NCI-H1694 (cell line): Measurements from ENCODE around the gene FLOT1.
A peak's percentile ranks its signal among the peaks of the same experiment; 100 is the strongest.

ENCODE experiments used
- DNase-seq: peaks from one replicate; lab custom pipeline; 2025; lab: John Stamatoyannopoulos, UW

The FLOT1 gene, protein sequence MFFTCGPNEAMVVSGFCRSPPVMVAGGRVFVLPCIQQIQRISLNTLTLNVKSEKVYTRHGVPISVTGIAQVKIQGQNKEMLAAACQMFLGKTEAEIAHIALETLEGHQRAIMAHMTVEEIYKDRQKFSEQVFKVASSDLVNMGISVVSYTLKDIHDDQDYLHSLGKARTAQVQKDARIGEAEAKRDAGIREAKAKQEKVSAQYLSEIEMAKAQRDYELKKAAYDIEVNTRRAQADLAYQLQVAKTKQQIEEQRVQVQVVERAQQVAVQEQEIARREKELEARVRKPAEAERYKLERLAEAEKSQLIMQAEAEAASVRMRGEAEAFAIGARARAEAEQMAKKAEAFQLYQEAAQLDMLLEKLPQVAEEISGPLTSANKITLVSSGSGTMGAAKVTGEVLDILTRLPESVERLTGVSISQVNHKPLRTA

DNA sequence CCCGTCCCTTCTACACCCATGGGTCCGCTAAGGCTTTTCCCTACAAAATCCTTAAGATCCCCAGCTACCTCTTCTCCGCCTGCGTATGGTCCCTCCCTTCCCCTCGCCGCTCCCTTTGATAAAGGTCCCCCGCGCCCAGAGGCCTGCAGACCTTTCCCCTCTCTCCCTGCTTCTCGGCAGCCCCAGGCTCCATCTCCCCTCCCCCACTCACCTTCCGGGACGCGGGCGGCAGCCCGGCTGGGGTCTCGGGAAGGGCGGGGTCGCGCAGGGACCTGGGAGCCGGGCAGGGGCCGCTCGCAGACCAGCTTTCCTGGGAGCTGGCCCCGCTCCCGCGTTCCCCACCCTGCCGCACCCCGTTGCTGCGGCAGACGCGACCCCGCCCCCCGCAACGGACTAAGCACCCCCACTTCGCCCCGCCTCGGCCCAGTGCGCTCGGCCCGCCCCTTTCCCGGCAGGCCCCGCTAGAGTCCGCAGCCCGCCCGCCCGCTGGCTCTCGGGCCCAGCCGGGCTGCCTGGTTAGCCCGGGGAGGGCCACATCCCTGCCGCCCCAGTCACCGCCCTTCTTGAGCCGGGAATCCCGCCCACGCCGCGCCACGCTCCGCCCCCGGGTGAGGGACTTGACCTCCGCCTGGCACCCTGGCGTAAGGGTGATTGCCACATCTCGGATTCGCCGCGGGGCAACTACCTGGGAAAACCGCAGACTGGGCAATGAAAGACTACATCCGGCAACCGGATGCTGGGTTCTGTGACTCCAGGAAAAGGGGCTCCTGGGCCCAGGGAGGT, at the start of gene FLOT1:
TSS of gene FLOT1 (minus strand) at position 372 of the 783 bp plus-strand sequence. CDS start 498 bp downstream, outside the sequence.
- peak; percentile 39 for DNase-seq

DNA sequence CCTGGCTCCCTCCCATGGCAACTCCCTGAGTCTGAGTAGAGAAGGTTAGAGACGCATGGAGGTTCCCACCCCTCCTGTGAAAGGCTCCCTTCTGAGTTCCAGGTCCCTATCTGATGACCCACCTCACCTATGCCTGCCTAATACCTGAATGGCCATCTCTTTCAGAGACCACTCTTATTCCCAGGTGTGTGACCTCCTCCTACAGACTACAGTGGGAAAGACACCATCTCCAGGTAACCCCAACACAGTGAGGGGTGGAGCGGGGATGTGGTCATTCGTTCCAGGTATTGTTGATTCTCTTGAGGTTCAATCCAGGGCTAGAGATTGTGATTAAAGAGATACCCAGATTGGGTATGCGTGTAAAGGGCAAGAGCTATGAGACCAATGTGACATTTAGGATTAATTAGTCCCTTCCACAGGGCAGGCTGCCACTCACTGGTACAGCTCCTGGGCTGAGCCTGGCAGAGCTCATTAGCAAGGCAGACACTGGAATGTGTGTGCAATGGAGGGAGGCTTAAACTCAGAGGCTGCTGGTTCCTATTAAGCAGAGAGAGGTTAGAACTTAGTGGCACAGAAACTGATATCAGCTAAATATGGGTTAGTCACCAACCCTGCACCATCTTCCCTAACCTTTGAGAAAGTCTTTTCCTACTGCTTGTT, 48.4 kb upstream of the FLOT1 start:
- no peak for DNase-seq

GRCh38 chr6:30789606-30790005, 47.1 kb upstream of the FLOT1 start:
- no peak for DNase-seq

DNA sequence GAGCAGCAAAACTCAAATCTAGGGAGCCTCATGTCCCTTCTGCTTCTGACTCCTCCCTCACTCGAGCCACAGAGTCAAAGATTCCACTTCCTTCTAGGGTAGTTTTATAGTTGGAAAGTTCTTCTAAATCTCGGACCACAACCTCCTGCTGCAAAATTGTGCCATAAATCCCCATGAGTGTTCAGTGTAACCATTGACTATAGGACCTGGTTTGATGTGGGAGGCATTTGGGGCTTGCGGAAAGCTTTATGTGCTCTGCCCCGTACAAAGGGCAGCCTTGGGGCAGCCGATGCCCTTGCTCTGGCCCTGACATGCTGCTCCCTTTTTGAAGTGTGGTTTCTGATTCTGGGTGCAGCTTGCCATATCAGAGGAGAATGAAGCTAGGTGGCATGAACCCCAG, 45.5 kb upstream of the FLOT1 start:
- no peak for DNase-seq

DNA sequence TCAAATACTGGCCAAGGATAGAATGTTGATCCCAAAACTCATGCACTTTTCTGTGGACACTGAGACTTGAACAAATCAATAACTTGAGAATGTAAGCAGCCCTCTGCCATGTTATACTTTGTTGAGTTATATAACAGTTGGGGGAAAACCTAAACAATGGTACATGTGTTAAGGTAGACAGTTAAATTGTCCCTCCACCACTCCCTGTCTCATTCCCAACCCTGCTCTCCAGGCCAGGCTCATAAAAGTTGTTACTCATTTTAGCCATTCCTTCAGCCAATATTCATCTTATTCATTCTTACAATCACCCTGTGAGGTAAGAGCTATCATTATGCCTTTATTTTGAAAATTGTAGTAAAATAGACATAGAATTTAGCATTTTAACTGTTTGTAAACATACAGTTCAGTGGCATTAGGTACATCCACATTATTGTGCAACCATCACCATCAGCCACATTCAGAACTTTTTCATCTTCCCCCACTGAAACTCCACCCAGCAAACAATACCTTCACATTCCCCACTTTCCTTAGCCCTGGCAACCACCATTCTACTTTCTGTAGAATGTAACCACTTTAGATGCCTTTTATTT, 40.0 kb upstream of the FLOT1 start:
- DNase-seq = no peak

DNA sequence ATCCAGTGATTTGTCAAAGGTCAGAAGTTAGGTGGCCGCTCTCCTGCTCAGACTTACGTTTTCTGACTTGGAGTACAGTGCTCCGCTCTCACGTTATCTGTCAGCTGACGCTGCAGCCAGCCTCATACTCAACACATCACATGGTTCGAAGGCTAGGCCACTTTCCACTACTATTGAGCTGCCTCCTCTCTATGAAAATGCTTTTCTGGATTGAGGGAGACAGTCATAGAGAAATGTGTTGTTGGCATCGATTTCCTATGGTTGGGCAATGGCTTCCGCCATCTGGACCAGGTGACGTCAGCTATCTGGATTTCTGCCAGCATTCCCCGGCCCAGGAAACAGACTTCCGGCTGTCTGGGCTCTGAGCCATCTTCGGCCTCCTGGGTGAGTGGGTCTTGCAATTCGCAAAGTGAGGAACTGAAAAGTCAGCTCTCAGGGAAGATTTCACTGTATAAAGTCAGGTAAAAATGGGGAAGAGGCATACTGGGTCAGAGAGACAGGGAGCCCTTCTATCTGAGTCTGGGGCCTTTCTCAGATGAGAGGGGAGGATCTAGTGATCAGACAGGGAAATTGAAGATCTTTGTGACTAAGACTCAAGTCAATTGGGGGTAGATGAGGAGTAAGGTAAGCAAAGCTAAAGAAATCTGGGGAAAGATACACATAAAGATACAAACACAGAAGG, 39.4 kb upstream of the FLOT1 start:
- DNase-seq = peak; percentile 83

GRCh38 chr6:30781395-30781742, 38.9 kb upstream of the FLOT1 start:
- no peak for DNase-seq

DNA sequence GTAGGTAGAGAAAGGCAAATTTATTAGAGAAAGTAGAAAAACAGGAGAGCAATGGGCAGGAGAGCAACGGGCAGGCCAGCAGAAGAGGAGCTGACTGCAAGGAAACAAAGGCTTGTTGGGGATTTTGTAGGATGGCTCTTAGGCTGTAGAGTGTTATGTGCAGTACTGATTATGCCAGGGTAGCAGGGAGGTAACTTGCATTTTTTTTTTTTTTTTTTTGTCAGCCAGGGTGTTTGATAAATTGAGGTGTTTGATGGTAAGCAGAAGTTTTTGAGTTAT, 38.1 kb upstream of the FLOT1 start:
- DNase-seq = no peak

GRCh38 chr6:30779850-30780641, 37.6 kb upstream of the FLOT1 start:
- DNase-seq = no peak

DNA sequence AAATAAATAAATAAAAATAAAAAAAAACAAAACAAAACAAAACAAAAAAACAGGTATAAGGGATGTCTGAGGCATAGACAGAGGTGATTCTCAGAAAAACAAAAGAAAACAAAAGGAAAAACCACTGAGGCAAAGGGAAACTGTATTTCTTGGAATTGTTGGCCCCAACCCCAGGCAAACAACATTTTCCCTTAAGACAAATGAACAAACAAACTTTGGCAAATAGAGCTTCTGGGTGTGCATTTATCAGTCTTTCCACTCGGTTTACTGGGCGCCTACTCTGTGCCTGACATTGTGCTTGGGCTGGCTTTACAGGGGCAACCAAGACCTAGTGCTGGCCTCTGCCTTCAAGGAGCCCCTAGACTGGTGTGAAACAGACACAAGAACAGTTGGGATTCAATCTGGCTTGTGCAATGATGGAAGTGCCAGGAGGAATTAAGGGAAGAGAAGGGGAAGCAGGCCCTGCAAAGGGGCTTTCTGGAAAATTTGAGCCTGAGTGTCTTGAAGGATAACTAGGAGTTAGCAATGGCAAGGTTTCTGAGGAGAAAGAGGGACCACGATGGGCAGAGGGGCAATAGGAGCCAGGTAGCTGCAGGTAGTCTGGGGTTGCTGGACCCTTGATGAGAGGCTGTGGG, 35.6 kb upstream of the FLOT1 start:
- DNase-seq = no peak

GRCh38 chr6:30777155-30777485, 34.6 kb upstream of the FLOT1 start:
- no peak for DNase-seq

DNA sequence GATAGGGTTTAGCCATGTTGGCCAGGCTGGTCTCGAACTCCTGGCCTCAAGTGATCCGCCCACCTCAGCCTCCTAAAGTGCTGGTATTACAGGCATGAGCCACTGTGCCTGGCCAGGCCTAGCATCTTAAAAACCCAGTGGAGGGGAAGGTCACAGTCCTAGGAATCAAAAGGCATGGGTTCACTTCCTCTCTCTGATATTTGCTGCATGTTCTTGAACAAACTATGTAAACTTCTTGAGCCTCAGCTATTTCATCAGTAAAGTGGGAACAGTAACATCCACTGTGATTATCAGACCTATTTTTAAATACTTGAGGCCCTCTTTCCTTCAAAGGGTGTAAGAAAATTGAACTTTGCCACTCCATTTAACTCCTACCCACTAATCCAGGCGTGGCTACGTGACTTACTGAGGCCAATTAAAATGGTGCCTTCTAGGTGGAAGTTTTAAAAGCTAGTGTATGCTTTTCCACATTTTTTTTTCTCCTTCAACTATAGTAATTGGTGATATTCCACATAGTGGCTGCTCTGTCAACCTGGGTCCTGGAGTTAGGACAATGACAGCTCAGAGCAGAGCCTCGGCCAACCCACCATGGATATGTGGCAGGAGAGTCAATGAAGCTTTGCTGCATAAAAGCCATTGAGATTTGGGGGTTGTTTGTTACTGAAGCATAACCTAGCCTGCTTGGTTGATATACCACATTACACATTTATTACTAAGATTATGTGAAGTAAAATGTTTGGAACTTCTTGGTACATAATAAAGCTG, 34.1 kb upstream of the FLOT1 start:
- DNase-seq = no peak

DNA sequence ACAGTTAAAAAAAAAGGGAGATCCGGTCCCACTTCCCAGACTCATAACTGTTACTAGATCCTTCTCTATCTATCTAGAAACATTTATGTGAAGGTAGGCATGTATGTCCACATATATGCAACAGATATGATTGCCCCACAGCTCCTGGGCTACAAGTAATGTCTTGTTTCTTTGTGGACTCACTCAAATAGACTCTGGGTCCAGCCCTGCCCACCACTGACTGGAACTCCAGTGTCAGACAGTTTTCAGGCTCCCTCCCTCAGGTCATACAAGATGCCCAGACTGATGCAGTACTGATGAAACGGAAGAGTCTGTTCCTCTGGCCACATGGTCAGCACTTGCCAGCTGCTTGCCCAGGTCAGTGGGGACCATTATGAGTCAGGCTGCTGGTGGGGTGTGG, 32.6 kb upstream of the FLOT1 start:
- no peak for DNase-seq

DNA sequence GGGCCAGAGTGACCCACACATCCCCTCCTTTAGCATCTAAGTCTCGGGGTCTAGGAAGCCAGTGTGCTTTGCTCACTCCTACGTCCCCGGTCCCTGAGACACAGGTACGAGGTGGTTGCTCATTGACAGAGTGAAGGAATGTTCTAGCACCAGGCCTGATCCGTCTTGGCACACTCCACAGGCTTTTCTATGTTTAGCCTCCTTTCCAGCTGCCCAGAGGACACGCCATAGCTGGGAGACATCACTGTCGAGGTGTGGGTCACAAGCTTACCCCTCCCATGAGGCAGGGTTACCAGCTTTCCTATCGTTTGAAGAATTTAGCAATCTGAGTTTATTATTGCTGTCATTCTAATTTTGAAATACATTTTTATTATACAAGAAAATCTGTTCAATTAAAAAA, 32.2 kb upstream of the FLOT1 start:
- DNase-seq = no peak

DNA sequence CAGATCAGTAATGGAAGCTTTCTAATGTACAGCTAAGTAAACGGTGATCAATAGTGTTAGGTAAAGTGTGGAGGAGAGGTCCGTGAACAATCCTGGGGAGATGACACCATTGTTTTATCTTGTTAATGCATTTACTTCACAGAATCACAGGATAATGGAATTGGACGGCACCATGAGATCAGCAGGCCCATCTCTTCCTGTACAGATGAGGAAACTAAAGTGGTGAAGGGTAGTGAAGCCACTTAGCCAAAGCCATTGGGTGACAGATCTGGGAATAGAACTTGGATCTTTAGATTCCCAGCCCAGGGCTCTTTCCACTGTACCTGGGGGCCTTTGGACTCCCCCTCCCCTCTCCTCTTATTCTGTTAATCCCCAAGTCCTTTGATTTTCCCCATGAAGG, 28.1 kb upstream of the FLOT1 start:
- no peak for DNase-seq

DNA sequence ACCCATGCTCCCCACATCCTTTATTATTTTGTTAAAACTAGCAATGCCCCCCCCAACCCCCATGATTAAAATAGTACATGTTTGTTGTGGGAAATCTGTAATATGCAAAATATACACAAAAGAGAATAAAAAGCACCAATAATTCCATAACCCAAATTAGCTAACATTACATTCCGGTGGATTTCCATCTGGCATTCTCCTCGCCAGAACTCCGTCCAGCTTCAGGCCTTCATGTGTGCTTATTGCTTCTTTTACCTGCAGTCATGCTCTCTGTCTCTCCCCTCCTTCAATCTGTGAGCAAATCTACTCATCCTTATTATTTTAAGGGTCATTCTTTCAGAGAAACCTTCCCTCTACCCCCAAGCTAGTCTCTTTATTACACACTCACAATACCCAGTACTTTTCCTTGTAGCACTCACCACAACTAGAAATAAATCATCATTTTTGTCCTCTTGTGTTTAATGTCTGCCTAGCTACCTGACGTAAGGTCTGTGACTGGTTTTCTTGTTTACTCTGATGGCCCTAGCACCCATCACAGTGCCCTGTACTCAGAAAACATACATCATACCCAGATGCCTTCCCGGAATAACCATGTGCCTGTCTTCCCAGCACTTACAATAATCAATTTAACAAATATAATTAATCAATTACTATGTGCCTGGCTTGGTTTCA, 27.5 kb upstream of the FLOT1 start:
- no peak for DNase-seq

DNA sequence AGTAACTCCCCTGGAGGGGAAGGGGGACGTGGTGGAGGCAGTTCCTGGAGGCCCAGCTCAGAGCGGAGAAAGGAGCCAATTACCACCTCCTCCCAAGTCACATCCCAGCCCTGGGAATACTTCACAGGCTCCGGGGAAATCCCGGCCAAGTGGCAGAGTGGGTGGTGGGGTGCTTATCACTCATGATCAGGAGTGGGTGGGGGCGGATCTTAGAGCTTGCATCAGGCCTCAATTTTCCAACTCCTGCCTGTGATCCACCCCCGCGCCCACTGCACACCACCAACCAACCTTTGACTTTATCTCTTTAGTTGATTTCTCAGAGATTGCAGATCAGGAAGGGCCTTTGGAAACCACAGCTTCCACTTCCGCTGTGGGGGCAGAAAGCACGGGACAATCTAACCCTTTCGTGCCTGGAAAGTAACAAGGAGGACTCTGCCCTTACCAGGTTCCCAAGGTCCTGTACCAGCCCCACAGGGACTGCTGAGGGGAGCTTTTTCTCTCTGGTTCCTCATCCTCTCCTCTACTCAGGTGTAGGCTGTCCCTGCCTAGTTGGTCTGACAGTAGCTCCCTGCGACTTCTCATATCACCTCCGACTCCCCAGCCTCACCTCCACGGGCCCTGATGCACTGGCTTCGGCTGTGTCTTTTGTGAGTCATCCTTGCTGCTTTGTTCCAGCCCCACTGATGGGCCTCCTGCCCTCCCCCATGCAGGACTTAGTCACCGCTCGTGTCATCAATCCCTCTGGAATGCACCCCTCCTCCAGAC, 26.8 kb upstream of the FLOT1 start:
- no peak for DNase-seq

DNA sequence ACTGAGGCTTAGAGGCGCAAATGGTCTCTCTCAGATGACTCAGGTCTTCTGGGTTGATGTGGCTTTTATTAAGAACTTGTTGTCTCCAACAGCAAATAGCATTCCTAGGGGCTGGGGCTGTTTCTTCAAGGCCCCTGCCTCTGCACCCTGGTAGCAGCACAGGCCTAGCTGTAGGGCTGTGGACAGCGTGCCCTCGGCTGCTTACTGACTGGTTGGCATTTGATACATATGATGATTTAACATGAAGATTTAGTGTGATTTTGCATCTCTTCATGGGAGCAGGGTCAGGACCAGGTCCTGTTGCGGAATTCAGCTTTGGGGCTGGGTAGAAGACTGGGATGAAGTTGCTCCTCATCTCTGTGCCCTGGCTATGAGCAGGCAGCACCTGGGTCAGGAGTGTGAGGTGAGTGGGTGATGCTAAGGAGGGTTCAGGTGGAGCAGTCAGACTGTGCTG, 26.2 kb upstream of the FLOT1 start:
- DNase-seq = no peak

DNA sequence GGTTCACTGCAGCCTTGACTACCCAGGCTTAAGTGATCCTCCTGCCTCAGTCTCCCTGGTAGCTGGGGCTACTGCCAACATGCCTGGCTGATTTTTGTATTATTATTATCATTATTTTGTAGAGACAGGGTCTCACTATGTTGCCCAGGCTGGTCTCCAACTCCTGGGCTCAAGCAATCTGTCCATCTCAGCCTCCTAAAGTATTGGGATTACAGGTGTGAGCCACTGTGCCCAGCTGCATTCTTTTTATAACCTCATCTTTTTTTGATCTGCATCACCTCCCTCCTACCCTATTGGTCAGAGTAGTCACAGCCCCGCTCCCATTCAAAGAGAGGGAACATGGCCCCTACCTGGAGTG, 25.4 kb upstream of the FLOT1 start:
- DNase-seq = no peak
